Kidney epithelial cell (primary cell): Measurements from ENCODE around the gene CAMTA1. TPM values are rescaled to one million over a fixed set of nuclear protein-coding genes. Genes with fewer than 3 reads are reported as not detected.

Source experiments
- DNase-seq: peaks from one replicate; pipeline ENCODE4 v3.0.0-alpha.2; 2010; ENCODE audit warnings: low read depth
- H3K27me3 ChIP-seq: 2 replicates; pipeline ENCODE4 v1.6.0; 2011; ENCODE audit warnings: low read length; ENCODE audit not compliant: control insufficient read depth, insufficient read depth
- H3K36me3 ChIP-seq: 2 replicates; pipeline ENCODE4 v1.5.1; 2011; ENCODE audit warnings: low read length; ENCODE audit not compliant: control insufficient read depth, insufficient read depth
- H3K4me3 ChIP-seq: 2 replicates; pipeline ENCODE4 v1.5.1; 2011; ENCODE audit warnings: low read depth, mild to moderate bottlenecking, control low read depth, low read length
- total RNA-seq: library from RNA; depleted of rRNA; stranded (reverse); fragments of >200 nt; gene quantifications from 2 replicates; pipeline ENCODE4 v1.2.3, GENCODE V29; 2015
- TF ChIP-seq, protein P1 (sequence below): IDR thresholded peaks from 2 replicates; pipeline ENCODE4 v1.5.1; 2011; ENCODE audit warnings: mild to moderate bottlenecking, moderate library complexity, low read length, control low read depth, inconsistent platforms; ENCODE audit not compliant: insufficient read depth, poor library complexity, severe bottlenecking

The CAMTA1 gene
- total RNA-seq, 1 donor from 2014 or later: 76.5 TPM

DNA sequence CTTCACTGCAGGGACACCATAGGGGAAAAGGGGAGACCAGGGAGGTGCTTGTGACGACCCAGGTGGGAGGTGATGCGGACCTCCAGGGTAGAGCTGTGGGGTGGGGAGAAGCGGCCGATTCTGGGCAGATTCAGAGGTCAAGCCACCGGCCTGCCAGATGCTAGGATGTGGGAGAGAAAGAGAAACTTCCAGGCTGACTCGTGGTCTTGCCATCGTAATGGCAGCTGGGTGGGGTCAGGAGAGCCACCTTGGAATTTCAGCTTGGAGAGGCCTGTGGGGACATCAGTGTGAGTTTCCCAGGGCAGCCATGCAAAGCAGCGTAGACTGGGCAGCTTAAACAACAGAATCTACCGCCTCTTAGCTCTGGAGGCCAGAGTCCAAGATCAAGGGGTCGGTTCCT is 727.8 kb downstream of the CAMTA1 start:
- no peak for DNase-seq
- TF ChIP-seq, protein P1, sequence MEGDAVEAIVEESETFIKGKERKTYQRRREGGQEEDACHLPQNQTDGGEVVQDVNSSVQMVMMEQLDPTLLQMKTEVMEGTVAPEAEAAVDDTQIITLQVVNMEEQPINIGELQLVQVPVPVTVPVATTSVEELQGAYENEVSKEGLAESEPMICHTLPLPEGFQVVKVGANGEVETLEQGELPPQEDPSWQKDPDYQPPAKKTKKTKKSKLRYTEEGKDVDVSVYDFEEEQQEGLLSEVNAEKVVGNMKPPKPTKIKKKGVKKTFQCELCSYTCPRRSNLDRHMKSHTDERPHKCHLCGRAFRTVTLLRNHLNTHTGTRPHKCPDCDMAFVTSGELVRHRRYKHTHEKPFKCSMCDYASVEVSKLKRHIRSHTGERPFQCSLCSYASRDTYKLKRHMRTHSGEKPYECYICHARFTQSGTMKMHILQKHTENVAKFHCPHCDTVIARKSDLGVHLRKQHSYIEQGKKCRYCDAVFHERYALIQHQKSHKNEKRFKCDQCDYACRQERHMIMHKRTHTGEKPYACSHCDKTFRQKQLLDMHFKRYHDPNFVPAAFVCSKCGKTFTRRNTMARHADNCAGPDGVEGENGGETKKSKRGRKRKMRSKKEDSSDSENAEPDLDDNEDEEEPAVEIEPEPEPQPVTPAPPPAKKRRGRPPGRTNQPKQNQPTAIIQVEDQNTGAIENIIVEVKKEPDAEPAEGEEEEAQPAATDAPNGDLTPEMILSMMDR: no peak
- no peaks in the 10 kb centered on the region for H3K27me3 ChIP-seq
- no peaks in the 10 kb centered on the region for H3K36me3 ChIP-seq
- no peak overlapping the region for H3K4me3 ChIP-seq

DNA sequence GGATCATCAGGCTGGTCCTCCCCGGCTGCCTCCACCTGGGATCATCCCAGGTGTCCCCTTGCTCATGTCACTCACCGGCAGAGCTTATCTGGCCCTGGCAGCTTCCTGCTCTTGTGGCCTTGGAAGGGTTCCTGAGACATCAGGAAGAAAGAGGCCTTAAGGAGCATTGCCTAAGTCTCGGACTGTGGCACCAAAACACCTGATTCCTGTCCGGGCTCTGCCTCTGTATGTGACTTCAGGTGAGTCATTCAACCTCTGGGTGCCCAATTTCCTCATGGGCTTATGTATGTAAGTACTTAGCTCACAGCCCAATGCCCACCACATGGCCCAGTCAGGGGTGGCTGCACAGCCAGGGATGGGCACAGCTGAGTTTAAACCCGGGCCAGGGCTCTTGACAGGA is 729.9 kb downstream of the CAMTA1 start:
- H3K36me3 ChIP-seq: no peaks in the 10 kb centered on the region
- peak; percentile 32 for DNase-seq
- no peaks in the 10 kb centered on the region for H3K27me3 ChIP-seq
- TF ChIP-seq, protein P1: no peak
- no peak overlapping the region for H3K4me3 ChIP-seq

DNA sequence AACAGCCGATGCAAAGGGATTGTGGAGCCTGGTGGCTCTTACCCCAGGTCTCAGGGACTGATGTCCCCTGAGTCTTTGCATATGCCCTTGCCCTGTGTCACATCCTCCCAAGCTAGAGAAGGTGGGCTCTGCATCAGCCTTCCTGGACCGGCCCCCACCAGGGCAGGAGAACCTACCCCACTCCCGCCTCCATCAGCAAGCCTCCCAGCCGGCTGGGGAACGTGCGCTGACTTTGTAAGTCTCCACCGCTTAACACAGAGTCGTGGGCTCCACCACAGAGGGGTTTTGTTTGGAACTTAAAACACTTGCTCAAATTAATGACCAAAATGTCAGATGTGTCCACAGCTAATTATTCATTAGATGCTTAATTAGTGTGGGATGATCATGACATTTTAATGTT is 730.6 kb downstream of the CAMTA1 start:
- Histone ChIP-seq H3K4me3 (no peak overlapping the region), H3K36me3 (no peaks in the 10 kb centered on the region), H3K27me3 (no peaks in the 10 kb centered on the region)
- TF ChIP-seq, protein P1: no peak
- no peak for DNase-seq

DNA sequence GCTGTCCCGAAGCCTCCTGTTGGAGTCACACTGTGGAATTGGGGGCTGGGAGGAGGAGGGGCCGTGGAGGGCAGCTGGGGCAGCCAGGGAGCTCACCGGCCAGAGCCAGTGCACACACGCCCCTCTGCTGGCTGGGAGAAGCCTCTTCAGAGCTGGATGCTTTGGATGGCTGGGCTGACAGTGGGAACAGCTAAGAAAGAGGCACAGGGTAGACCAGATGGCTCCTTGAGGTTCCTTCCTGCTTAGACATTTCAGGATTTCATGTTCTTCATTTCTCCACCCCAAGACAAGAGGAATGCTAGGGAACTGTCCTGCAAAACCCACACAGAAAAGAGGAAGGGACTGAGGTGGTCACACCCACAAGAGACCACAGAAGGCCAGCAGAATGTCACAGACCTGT is 731.1 kb downstream of the CAMTA1 start:
- TF ChIP-seq, protein P1: peak; percentile 16
- Histone ChIP-seq H3K4me3 (no peak overlapping the region), H3K27me3 (no peaks in the 10 kb centered on the region), H3K36me3 (no peaks in the 10 kb centered on the region)
- no peak for DNase-seq

DNA sequence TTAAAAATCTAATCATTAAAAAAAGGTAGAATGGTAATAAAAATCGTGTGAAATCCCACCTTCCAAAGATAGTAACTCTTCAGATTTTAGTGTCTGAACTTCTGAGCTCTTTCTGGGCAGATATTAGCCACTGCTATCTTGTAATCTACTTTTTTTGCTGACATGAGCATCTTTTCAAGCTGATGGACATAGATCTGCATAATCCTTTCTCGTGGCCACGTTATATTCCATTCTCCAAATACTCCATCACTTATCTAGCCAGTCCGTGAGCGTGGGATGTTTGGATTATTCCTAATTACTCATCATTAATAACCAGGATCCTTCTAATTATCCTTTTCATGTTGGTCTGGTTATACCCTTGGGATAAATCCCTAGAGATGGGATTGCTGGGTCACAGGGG is 731.7 kb downstream of the CAMTA1 start:
- no peaks in the 10 kb centered on the region for H3K27me3 ChIP-seq
- no peaks in the 10 kb centered on the region for H3K36me3 ChIP-seq
- H3K4me3 ChIP-seq: no peak overlapping the region
- no peak for DNase-seq
- TF ChIP-seq, protein P1: no peak

DNA sequence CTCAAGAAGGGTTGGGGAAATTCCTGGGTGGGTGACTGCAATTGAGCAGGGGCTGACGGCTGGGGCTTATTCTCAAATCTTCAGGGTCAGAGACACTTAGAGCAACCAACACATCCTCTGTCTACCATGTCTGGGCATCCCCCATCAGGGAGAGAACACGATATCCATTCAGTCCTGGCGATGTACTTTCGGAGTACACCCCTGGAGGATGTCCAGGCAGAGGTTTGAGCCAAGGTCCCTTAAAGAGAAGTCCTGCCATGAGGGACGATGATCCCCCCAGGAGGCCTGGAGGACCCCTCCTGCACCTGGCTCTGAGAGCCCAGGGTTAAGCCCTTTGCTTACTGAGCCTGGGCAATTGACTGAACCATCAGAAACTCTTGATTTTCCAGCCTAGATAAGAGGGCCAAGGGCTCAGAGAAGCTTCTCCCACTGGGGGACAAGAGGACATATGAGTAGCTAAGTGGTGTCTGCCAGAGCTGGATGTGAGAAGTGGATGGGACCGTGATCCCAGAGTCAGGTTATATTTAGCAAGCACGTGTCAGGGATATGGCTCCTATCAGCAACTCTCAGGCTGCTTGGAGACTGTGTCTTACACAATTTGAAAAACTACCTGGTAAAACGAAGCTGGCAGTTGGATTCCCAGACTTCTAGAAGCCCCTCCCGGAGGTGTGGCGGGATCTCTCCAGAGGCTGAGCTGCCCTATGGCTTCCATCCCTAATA is 732.5 kb downstream of the CAMTA1 start:
- Histone ChIP-seq H3K4me3 (no peak overlapping the region), H3K36me3 (no peaks in the 10 kb centered on the region), H3K27me3 (no peaks in the 10 kb centered on the region)
- TF ChIP-seq, protein P1: no peak
- no peak for DNase-seq
